HepG2 (cell line): Measurements from ENCODE around the gene CD101.

Experiments used
- ZMYM3 ChIP-seq: sonication (generic); formaldehyde crosslinking; IDR thresholded peaks from 2 replicates; pipeline ENCODE4 v1.5.1; 2020; ENCODE audit warnings: mild to moderate bottlenecking, missing genetic modification reagents
- TF ChIP-seq, protein P1 (sequence below): IDR thresholded peaks from 2 replicates; pipeline ENCODE4 v1.6.1; 2016; ENCODE audit warnings: low read depth, control low read depth
- TF ChIP-seq, protein P2 (sequence below): sonication (generic); formaldehyde crosslinking; IDR thresholded peaks from 2 replicates; pipeline ENCODE4 v1.5.0; 2020; ENCODE audit warnings: mild to moderate bottlenecking, missing genetic modification reagents, moderate library complexity

DNA sequence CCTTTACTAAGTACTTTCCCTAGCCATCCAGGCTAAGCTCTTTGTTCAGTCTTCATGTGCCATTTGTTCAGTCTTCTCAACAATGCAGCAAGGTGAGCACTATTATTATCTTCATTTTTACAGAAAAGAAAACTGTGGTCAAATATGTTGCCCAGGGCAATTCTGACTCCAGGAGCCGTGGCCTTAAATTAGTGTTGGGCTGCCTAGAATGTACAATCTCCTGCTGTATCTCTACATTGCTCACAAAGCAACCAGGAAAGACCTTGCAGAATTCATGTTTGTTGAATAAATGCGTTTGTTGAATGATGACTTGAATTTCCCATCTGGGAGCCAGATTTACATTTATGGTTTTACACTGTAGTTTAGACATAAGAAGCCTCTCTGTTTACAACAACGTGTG, 14.2 kb downstream of the CD101 start:
- TF ChIP-seq ZMYM3, result no peak
- TF ChIP-seq, protein P1, sequence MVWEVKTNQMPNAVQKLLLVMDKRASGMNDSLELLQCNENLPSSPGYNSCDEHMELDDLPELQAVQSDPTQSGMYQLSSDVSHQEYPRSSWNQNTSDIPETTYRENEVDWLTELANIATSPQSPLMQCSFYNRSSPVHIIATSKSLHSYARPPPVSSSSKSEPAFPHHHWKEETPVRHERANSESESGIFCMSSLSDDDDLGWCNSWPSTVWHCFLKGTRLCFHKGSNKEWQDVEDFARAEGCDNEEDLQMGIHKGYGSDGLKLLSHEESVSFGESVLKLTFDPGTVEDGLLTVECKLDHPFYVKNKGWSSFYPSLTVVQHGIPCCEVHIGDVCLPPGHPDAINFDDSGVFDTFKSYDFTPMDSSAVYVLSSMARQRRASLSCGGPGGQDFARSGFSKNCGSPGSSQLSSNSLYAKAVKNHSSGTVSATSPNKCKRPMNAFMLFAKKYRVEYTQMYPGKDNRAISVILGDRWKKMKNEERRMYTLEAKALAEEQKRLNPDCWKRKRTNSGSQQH, result no peak
- TF ChIP-seq, protein P2, sequence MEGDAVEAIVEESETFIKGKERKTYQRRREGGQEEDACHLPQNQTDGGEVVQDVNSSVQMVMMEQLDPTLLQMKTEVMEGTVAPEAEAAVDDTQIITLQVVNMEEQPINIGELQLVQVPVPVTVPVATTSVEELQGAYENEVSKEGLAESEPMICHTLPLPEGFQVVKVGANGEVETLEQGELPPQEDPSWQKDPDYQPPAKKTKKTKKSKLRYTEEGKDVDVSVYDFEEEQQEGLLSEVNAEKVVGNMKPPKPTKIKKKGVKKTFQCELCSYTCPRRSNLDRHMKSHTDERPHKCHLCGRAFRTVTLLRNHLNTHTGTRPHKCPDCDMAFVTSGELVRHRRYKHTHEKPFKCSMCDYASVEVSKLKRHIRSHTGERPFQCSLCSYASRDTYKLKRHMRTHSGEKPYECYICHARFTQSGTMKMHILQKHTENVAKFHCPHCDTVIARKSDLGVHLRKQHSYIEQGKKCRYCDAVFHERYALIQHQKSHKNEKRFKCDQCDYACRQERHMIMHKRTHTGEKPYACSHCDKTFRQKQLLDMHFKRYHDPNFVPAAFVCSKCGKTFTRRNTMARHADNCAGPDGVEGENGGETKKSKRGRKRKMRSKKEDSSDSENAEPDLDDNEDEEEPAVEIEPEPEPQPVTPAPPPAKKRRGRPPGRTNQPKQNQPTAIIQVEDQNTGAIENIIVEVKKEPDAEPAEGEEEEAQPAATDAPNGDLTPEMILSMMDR (CRISPR knock-in tag), result no peak
